Adipose tissue (tissue), 3 donors: ENCODE measurements around the gene RAB6C. TPM values are rescaled to one million over a fixed set of nuclear protein-coding genes. Genes with fewer than 3 reads are reported as not detected.
"Not testable (repeated sequence)": the region's sequence is repeated elsewhere in the genome, so short reads cannot be mapped to it uniquely, and the experiment has no call there.

Experiments used
- H3K27ac ChIP-seq: one replicate; pipeline ENCODE4 v1.5.1; 2013; ENCODE audit warnings: low read depth, low read length
- WGBS, 3 donors: extraction: QIAGEN DNeasy Blood & Tissue Kit; methylation state at CpG; one replicate each; pipeline ENCODE4 v1.1.7; 2013; 5-methylcytosine and 5-hydroxymethylcytosine counted together
- polyA plus RNA-seq, 3 donors: library from polyadenylated mRNA; stranded (reverse); fragments of 200-250 nt; gene quantifications; one replicate each; pipeline ENCODE4 v1.2.3, GENCODE V29; 2013
- donor health status: healthy with polysubstance abuse.
- donor health status: Bipolar disorder and iron deficiency.
- donor health status: healthy.

The RAB6C gene
- polyA plus RNA-seq = under 1 TPM in 1 of 3 donors, not detected in 2; 0.06 TPM

GRCh38 chr2:129979629-129980155 lies at the start of gene RAB6C:
RAB6C (plus strand) TSS chr2:129979666; CDS start chr2:129980116, 450 bp downstream.
- WGBS, 3 donors = 1 to 2% (median 2%) methylated on average over 42 to 54 of the region's 54 CpGs

GRCh38 chr2:129930451-129930850 lies 49.0 kb upstream of the RAB6C start:
- 60 to 62% (median 61%) methylated on average over 6 of the region's 6 CpGs for WGBS, 3 donors
- H3K27ac ChIP-seq = no peak overlapping the region

More at GRCh38 chr2:129979629-129980155, at the start of gene RAB6C:
- not testable (repeated sequence) for H3K27ac ChIP-seq

DNA sequence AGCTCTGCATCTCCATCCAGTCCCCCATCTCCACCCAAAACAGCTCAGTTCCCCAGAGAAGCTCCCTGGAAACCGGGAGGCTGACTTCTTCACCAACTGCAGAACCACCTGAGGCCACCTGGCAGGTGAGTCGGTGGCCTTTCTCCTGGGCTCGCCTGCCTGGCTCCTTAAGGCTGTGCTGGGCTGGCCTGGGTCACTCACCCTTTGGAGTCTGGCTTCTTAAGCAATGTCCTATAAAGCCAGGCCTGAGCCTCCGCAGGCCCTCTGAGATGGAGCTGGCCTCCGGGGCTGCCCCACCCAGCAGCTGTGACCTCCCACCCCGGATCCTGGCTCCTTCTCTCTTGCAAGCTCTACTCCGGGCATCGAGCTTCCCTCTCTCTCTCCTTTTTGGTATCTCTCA lies 46.1 kb upstream of the RAB6C start:
- not testable (repeated sequence) for H3K27ac ChIP-seq
- WGBS, 3 donors = 33 to 44% (median 41%) methylated on average over 8 of the region's 8 CpGs

GRCh38 chr2:129934044-129934822 lies 45.2 kb upstream of the RAB6C start:
- WGBS, 3 donors = 5 to 6% (median 5%) methylated on average over 38 to 41 of the region's 41 CpGs
- H3K27ac ChIP-seq = no peak overlapping the region

DNA sequence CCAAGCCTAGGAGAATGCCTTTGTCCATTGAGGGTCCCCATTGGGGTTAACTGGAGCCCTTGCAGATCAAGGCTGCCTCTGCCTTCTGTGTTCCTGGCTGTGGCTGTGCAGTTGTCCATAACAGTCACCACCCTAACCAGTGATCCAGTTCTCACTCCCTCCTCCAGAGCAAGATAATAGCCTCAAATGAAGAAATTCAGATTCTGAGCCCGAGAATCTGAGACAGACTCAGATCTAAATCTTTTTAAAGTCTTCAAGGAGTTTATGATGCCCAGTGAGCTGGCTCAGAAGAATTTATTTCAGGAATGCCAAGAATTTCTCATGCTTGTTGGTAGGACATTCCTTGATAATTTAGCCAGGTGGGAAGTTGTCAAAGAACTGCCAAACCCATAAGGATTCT lies 44.3 kb upstream of the RAB6C start:
- no peak overlapping the region for H3K27ac ChIP-seq
- 32 to 65% (median 59%) methylated on average over 1 of the region's 1 CpG for WGBS, 3 donors

DNA sequence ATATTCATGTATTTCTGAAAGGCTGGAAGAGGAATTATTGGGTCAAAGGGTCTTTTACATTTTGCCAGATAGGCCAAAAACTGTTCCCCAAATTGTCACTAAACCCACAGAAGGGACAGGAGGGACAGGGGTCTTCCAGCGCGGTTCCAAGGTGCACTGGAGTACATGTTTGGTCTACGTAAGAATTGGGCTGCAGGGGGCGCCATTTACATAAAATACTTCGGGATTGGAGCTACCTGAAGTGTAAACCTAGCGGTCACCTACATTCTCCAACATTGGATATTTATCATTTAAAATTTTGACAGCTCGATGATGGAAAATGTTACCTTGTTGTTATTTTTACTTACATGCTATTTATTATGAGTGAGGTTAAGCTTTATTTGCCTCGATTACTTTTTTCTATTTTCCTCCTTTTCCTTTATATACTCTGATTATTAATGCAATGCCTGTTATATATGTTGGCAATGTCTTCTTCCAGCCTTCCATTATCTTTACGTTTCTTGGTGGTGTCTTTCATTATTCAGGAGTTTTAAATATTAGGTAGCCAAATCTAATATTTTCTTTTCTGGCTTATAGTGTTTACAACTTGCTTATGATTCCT lies 43.0 kb upstream of the RAB6C start:
- no peak overlapping the region for H3K27ac ChIP-seq
- WGBS, 3 donors = 31 to 77% (median 77%) methylated on average over 9 of the region's 9 CpGs

GRCh38 chr2:129938850-129939471 lies 40.5 kb upstream of the RAB6C start:
- H3K27ac ChIP-seq = not testable (repeated sequence)
- WGBS, 3 donors = 74 to 80% (median 80%) methylated on average over 7 of the region's 7 CpGs

- H3K27ac ChIP-seq = not testable (repeated sequence)
- WGBS, 3 donors = 74 to 79% (median 79%) methylated on average over 8 of the region's 8 CpGs
These were observed 36.0 kb upstream of the RAB6C start for GRCh38 chr2:129943456-129943855.

DNA sequence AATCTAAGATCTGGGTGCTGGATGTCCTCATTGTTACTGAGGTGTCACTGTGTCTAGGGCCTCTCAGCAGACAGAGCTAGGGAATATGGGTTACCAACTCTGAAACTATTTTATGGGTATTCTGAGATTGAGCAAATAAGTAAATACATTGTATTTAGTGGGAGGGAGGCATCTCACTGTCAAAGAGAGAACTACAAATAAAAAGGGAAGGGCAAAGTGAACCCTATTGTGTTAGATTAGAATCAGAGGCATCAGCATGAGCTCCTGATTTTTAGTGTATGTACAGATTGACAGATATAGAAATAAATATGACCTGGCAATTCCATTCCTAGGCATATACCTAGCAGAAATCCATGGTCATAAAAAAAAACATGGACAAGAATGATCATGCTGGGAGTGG lies 33.9 kb upstream of the RAB6C start:
- no peak overlapping the region for H3K27ac ChIP-seq

DNA sequence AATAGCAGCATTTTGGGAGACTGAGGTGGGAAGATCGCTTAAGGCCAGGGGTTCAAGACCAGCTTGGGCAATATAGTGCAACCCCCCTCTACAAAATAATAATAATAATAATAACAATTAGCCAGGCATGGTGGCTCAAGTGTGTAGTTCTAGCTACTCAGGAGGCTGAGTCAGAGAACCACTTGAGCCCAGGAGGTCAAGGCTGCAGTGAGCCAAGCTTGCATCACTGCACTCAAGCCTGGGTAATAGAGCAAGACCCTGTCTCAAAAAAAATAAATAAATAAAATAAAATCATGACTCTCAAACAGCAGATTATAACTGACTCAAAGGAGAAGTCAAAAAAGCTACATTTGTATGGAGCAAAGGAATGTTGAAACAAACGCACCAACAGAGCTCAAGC lies 31.8 kb upstream of the RAB6C start:
- 48 to 76% (median 48%) methylated on average over 2 of the region's 2 CpGs for WGBS, 3 donors
- H3K27ac ChIP-seq = not testable (repeated sequence)

DNA sequence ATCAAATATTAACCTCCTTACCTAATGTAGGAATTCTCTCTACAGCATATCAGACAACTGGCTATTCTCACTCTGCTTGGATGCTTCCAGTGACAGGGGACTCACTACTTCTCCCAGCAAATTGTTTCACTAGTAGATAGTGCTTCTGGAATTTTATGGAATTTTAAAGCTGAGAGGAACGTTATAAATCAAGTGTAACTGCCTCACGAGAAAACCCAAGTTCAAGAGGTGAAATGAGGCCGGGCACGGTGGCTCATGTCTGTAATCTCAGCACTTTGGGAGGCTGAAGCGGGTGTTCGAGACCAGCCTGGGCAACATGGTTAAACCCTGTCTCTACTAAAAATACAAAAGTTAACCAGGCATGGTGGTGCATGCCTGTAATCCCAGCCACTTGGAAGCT lies 23.3 kb upstream of the RAB6C start:
- not testable (repeated sequence) for H3K27ac ChIP-seq
- 73 to 83% (median 80%) methylated on average over 6 of the region's 6 CpGs for WGBS, 3 donors

GRCh38 chr2:129957891-129958290 lies 21.6 kb upstream of the RAB6C start:
- no peak overlapping the region for H3K27ac ChIP-seq
- WGBS, 3 donors = 60 to 70% (median 63%) methylated on average over 4 of the region's 4 CpGs

- 60 to 71% (median 67%) methylated on average over 4 of the region's 4 CpGs for WGBS, 3 donors
These were observed 20.7 kb upstream of the RAB6C start for GRCh38 chr2:129958736-129959135.

DNA sequence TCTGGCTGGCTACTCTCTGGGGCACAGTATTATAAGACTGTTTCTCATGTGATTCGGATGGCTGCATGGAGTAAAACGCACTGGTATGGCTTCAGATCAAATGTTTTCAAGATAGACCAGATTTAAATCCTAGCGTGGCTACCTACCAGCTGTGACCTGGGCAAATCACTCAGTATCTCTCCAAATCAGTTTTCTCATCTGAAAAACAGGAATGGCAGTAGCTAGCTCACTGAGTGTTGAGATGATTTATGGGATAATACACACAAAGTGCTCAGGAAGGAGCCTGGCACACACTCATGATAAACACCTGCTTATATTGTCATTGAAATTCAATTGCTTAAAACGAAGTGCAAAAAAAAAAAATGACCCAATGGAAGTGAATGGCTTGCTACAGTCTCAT lies 10.9 kb upstream of the RAB6C start:
- 22 to 51% (median 44%) methylated on average over 4 of the region's 4 CpGs for WGBS, 3 donors

More at GRCh38 chr2:129958736-129959135, 20.7 kb upstream of the RAB6C start:
- H3K27ac ChIP-seq = not testable (repeated sequence)

GRCh38 chr2:129975016-129975774 lies 4.3 kb upstream of the RAB6C start:
- WGBS, 3 donors = 73 to 86% (median 82%) methylated on average over 9 of the region's 9 CpGs

More for the DNA sequence above, 10.9 kb upstream of the RAB6C start:
- H3K27ac ChIP-seq = not testable (repeated sequence)

DNA sequence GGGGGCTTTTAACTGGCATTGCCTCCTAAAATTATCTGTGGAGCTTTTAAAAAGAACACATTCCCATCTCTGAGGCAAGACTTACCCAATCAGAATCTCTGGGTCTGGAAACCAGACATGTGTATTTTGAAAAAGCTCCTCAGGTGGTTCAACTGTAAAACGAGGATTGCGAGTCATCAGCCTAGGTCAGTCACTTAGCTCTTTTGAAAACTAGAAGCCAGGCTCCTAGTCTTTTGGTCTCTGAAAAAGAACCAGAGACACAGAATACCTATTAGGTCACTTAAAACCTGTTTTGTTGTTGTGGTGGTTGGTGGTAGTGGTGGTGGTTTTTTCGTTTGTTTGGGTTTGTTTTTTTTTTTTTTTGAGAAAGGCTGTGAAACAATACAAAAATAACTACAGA lies 2.5 kb upstream of the RAB6C start:
- 63 to 74% (median 73%) methylated on average over 3 of the region's 3 CpGs for WGBS, 3 donors
- H3K27ac ChIP-seq = not testable (repeated sequence)

More at GRCh38 chr2:129975016-129975774, 4.3 kb upstream of the RAB6C start:
- H3K27ac ChIP-seq = no peak overlapping the region

- WGBS, 3 donors = 90 to 91% (median 91%) methylated on average over 5 of the region's 5 CpGs
- no peak overlapping the region for H3K27ac ChIP-seq
These were observed 1.5 kb upstream of the RAB6C start for GRCh38 chr2:129977986-129978385.

DNA sequence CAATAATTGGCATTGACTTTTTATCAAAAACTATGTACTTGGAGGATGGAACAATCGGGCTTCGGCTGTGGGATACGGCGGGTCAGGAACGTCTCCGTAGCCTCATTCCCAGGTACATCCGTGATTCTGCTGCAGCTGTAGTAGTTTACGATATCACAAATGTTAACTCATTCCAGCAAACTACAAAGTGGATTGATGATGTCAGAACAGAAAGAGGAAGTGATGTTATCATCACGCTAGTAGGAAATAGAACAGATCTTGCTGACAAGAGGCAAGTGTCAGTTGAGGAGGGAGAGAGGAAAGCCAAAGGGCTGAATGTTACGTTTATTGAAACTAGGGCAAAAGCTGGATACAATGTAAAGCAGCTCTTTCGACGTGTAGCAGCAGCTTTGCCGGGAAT lies 780 bp downstream of the RAB6C start:
- H3K27ac ChIP-seq = not testable (repeated sequence)
- 1 to 8% (median 2%) methylated on average over 2 to 4 of the region's 13 CpGs for WGBS, 3 donors
